GM19351 (cell line): ENCODE measurements around the gene CRACDL.

Experiments used
- ATAC-seq: cut with Tn5 transposase; IDR thresholded peaks from one replicate; pipeline ENCODE4 v1.9.1; 2021; ENCODE audit warnings: mild to moderate bottlenecking, moderate library complexity; ENCODE audit not compliant: unreplicated experiment

The CRACDL gene

GRCh38 chr2:98826856-98827255 lies 109.2 kb downstream of the CRACDL start:
- ATAC-seq: no peak

GRCh38 chr2:98825858-98826257 lies 110.2 kb downstream of the CRACDL start:
- ATAC-seq: no peak

- ATAC-seq: no peak
Measured at GRCh38 chr2:98825404-98825803, 110.6 kb downstream of the CRACDL start.

- ATAC-seq: no peak
Measured at GRCh38 chr2:98825020-98825350, 111.0 kb downstream of the CRACDL start.

GRCh38 chr2:98824256-98825019 lies 111.6 kb downstream of the CRACDL start:
- ATAC-seq: no peak

DNA sequence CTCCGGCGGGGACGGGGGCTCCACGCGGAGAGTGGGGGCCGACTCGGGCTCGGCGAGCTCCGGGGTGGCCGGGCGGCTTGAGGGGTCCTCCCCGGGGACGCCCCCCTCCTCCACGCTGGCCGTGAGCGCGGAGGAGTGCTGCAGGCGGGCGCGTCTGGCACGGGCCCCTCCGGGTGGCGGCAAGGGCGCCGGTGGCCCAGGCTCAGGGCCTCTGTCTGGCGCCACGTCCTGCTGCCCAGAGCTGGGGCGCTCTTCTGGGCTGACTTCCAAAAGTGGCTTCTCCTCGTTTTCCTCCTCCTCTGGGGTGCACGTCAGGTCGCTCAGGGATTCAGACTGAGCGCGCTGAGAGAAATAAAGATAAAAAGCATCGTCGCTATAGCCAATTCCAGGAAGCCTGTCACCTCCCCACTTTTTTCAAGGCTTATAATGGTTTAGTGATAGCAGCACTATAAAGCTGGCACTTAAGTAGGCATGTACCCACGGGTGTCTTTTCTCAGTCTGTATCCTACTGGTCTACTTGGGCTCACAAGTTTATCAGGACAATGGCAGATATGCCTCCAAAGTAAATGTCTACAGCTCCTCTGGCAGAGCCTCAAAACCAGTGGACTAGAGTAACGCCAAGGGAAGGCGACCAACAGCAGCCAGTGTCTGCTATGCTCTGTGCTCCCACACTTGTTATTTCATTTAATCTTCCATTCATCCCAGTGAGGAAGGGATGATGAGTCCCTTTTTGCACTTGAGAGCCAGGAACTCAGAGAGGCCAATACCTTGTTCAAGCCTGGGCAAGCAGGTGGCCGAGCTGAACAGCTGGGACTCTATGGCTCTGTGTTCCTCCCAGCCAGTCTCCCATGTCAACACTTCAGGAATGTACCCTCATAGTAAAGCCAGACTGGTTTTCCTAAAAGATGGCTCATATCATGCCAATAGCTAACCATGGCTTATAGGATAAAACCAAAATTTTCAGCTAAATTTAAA lies 112.5 kb downstream of the CRACDL start:
- ATAC-seq: no peak

DNA sequence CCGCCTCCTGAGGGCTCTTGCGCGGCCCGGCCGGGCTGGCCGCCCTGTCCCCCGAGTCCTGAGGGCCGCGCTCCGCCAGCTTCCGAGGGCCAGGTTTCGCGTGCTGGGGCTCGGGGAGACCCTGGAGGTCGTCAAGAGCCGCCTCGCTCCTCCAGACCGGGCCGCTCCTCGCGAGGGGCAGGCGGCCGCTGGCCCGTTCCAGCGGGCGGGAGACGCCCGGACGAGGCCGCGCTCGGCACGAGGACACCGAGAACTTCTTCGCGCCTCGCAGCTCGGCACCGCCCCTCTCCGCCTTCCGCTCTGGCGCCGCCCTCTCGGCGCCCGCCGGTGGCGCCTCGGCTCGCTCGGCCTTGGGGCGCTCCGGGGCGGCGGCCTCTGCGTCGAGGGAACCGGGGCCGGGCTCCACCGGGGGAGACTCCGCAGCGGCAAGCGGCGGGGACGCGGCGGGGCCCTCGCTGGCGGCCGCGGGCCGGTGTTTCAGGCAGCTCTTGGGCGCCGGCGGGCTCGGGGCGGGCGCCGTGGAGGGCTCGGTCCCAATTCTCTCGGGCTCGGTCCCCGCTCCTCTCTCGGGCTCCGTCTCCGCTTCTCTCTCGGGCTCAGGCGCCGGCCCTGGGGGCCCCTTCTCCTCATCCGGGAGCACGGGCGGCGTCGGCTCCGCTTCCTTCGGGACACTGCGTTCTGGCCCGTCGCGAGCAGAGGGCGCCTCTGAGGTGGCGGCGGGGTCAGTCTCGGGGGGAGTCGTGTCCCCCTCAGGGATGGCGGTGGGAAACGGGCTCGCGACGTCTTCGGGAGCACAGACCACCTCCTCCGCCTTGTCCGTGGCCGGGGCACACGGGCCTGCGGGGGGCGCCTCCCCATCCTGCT lies 113.5 kb downstream of the CRACDL start:
- no peak for ATAC-seq

GRCh38 chr2:98821629-98822135 lies 114.3 kb downstream of the CRACDL start:
- ATAC-seq: no peak

DNA sequence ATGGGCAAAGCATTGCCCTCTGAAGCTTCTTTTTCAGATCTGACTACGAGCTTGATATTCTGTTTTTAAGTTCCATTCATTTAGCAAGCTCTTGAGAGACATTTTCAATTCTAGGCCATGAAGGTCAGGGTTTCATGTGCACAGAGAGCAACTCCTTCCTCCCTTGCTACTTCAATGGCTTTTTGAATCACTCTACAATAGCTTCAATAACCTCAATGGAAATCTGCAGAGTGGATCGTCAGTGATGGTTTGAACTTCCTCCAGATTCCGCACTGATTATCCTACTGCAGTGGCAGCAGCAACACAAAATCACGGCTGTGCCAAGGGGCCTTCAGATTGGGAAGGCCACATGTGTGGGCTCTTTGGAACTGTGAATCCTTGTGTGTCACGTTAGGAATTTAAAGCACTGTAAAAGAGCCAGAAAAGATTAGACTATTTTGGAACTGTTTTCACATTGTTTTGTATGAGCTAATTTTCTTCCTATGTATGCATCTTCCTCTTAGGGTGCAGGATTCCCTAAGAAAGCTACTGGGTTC lies 116.7 kb downstream of the CRACDL start:
- ATAC-seq: no peak

DNA sequence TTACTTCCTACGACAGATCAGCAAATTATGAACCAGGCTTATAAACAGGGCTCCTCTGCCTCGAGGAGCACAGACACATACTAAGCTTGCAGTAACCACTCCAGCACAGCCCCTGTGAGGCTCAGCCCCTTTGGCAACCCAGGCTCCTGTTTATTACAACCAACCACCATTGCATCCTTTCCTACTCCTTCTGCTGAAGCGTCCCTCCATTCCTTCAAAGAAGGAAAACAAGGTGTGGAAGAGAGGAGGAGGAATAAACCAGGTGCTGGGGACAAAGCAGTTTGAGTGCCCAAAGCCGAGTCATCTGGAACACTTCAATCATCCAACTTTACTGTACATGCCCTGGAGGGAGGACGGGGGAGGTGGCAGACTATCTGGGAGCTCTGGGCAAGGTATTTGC lies 117.9 kb downstream of the CRACDL start:
- no peak for ATAC-seq

DNA sequence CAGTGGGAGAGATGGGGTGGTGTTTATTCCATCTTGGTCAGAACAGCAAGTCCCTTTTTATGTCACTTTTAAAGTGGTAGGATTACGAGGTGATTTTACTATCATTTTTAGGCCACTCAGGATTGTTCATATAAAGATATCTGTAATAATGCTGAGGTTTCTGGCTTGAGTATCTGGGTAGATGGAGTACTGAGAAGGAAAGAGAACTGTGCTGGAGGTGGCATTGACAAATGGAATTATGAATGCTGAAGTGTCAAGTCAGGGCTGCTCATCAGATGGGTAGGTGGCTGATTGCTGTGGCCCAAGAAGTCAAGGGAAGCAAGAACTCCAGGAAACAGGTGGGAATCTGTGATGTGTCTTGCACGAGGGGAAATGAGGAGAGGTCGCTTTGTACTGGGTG lies 119.7 kb downstream of the CRACDL start:
- no peak for ATAC-seq

DNA sequence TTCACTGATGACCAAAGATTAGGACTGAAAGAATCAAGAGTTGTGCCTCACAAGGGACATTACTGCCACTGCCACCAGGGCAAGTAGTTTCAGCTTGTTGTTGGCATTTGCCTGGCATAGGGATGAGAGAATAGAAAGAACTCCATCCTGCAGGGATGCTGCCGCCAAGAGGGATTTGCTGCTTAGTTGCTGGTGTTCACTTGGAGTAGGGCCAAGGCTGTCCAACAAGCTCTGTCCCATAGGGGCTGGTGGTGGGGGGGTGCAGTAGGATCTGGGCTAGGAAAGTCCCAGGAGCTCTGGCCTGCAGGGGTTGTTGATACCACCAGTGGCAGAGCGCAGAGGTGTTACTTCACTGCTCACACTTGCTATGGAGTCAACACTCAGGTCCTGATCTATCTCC lies 120.2 kb downstream of the CRACDL start:
- ATAC-seq: no peak

- ATAC-seq: no peak
Measured at GRCh38 chr2:98811766-98812165, 124.3 kb downstream of the CRACDL start.

GRCh38 chr2:98810588-98810928 lies 125.5 kb downstream of the CRACDL start:
- no peak for ATAC-seq

DNA sequence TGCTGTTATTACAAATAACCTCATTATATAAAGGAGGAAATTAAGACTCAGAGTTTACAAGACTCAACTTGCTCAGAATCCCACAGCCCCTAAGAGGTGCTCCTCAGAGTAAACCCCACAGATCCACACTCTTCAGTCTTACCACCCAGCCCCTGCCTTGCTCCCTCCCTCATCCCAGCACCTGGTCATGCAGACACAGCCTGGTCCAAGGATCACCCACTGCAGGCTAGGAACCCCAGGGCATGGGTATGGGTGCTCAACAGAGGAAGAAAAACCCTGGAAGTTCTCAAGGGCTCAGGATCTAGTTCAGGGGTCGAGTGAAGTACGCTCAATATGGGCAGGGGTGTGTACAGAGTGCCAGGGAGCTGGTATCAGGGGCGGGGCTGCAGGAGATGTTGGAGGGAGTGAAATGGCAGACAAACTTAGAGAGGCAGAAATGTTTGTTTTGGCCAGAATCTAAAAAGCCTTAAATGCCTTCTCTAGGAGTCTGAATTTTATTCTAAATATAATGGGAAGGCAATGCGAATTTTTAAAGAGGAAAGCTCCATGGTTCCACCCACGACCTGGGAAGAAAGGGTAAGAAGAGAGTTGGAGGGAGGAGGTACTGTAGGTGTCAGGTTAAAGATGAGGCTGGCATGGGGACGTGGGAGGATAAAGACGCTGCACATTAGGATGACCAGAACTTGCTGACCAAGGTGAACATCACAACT lies 126.0 kb downstream of the CRACDL start:
- no peak for ATAC-seq

GRCh38 chr2:98809116-98809515 lies 126.9 kb downstream of the CRACDL start:
- no peak for ATAC-seq

- no peak for ATAC-seq
Measured at GRCh38 chr2:98808546-98808945, 127.5 kb downstream of the CRACDL start.

DNA sequence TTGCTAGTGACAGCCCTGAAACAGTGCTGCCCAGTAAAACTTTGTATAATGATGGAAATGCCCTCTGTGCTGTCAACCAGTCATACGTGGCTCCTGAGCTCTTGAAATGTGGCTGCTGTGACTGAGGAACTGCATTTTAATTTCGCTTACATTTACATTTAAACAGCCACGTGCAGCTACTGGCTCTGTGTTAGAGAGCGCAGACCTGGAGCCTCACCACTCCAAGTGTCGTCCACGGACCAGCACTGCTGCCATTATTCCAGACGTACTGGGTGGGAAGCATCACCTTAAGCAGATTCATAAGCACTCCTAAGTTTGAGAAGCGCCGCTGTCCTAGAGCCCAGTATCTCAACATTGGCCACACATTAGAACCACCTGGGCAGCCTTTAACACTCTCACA lies 128.1 kb downstream of the CRACDL start:
- no peak for ATAC-seq

GRCh38 chr2:98807221-98807620 lies 128.8 kb downstream of the CRACDL start:
- ATAC-seq: no peak

DNA sequence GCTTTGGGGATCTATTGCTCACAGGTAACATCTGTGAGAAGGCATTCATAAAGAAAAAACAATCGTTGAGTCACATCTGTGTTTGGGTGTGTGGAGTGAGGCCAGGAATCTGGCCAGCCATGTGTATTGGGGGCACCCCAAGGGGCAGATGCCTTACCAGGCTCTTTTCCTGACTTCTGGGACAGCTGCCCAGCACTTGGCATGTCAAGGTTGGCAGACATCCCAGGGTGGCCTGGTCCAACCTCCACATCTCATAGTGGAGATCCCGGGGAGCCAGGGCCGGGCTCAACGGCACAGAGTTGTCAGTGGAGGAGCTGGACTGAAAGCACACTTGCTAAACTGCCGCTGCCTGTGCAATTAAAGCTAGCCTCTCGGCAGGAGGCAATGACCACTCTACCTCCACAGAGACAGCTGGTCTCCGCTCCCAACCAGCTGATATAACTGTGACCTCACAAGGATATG lies 129.8 kb downstream of the CRACDL start:
- no peak for ATAC-seq
